Upper lobe of left lung (tissue), 6 donors: Measurements from ENCODE around the gene PLCB1. TPM values are rescaled to one million over a fixed set of nuclear protein-coding genes. Genes with fewer than 3 reads are reported as not detected.

Experiments used
- ATAC-seq, 2 donors: fragments of 200-7000 bp; cut with Tn5 transposase; one replicate each; pipeline ENCODE4 v1.9.1; 2022; ENCODE audit warnings: mild to moderate bottlenecking in 2 of 2, moderate library complexity in 2 of 2; ENCODE audit not compliant: low FRiP score in 2 of 2
- DNase-seq, 2 donors: peaks; one replicate each; pipeline ENCODE4 v3.0.0-alpha.2; 2019 to 2020
- H3K27ac ChIP-seq, 4 donors: fragments of 200-600 bp; sonication (generic); one replicate each; pipeline ENCODE4 v1.5.1; 2016 to 2019
- H3K27me3 ChIP-seq, 4 donors: fragments of 200-600 bp; sonication (generic); one replicate each; pipeline ENCODE4 v1.5.1; 2017 to 2019
- H3K36me3 ChIP-seq, 4 donors: fragments of 200-600 bp; sonication (generic); one replicate each; pipeline ENCODE4 v1.5.1; 2016 to 2019
- H3K4me1 ChIP-seq, 4 donors: fragments of 200-600 bp; sonication (generic); one replicate each; pipeline ENCODE4 v1.5.1; 2018 to 2019
- H3K4me3 ChIP-seq, 4 donors: fragments of 200-600 bp; sonication (generic); one replicate each; pipeline ENCODE4 v1.5.1; 2017 to 2019; ENCODE audit warnings: mild to moderate bottlenecking in 2 of 4, moderate library complexity in 1 of 4
- H3K9me3 ChIP-seq, 4 donors: fragments of 200-600 bp; sonication (generic); one replicate each; pipeline ENCODE4 v1.5.1; 2018 to 2019
- EP300 ChIP-seq, 4 donors: sonication (generic); formaldehyde crosslinking; IDR thresholded peaks; one replicate each; pipeline ENCODE4 v1.5.1; 2017; ENCODE audit warnings: antibody characterized with exemption in 4 of 4, control low read depth in 2 of 4
- POLR2A ChIP-seq, 4 donors: fragments of 450-650 bp; IDR thresholded peaks; one replicate each; pipeline ENCODE4 v1.5.1; 2016 to 2017; ENCODE audit warnings: antibody characterized with exemption in 4 of 4, mild to moderate bottlenecking in 2 of 4
- POLR2AphosphoS5 ChIP-seq, 2 donors: sonication (generic); formaldehyde crosslinking; IDR thresholded peaks; one replicate each; pipeline ENCODE4 v1.5.1; 2017; ENCODE audit warnings: antibody characterized with exemption in 2 of 2
- WGBS, 2 donors: methylation state at CpG; one replicate each; pipeline ENCODE4 v1.1.5; 2017 to 2018; 5-methylcytosine and 5-hydroxymethylcytosine counted together
- total RNA-seq, 6 donors: library from RNA; depleted of rRNA in 4 of 6; stranded (reverse); fragments of >200 nt in 4 of 6; gene quantifications; one replicate each; pipeline versions ENCODE4 v1.1.0 to v1.2.1, GENCODE V29; 2016 to 2021
- TF ChIP-seq, protein P1 (sequence below), 6 experiments: fragments of 450-650 bp in 4 of 6; fragments of 200-600 bp in 2 of 6; sonication (generic) in 2 of 6; IDR thresholded peaks; one replicate each; pipeline ENCODE4 v1.5.1; 2016 to 2019; ENCODE audit warnings: antibody characterized with exemption in 6 of 6
- donor health status: DM: no; HTN: no; CAD: no; lungs with moderate emphysema.
- donor health status: DM: no; HTN: yes; CAD: no; lungs with severe emphysema.

The PLCB1 gene
- total RNA-seq, 6 donors from 2014 or later: 4.8 to 26.2 (median 10.7) TPM

DNA sequence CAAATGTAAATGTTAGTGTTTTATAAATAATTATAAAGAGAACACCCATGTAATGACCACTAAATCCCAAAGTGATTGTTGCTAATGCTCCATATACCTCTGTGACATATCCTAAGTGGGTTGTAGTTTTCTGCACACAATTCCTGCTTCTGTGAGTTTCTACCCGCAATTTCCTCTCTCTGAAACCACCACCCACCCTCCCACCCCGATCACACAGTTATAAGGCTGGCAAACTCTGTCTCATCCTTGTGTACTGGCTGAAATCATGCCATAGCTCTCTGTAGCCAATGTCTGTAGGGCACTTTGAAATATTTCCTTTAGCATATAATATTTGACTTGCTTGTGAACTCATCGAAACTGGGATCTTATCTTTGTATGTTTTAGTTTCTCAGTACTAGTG lies 236.6 kb downstream of the PLCB1 start:
- ATAC-seq (no peak), DNase-seq (no peak)
- TF ChIP-seq, protein P1, sequence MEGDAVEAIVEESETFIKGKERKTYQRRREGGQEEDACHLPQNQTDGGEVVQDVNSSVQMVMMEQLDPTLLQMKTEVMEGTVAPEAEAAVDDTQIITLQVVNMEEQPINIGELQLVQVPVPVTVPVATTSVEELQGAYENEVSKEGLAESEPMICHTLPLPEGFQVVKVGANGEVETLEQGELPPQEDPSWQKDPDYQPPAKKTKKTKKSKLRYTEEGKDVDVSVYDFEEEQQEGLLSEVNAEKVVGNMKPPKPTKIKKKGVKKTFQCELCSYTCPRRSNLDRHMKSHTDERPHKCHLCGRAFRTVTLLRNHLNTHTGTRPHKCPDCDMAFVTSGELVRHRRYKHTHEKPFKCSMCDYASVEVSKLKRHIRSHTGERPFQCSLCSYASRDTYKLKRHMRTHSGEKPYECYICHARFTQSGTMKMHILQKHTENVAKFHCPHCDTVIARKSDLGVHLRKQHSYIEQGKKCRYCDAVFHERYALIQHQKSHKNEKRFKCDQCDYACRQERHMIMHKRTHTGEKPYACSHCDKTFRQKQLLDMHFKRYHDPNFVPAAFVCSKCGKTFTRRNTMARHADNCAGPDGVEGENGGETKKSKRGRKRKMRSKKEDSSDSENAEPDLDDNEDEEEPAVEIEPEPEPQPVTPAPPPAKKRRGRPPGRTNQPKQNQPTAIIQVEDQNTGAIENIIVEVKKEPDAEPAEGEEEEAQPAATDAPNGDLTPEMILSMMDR (IDR thresholded peaks at IDR 0.05): no peak
- no peak for TF ChIP-seq POLR2A (IDR thresholded peaks at IDR 0.05)
- no peak for TF ChIP-seq EP300 (IDR thresholded peaks at IDR 0.05)
- no peak for TF ChIP-seq POLR2AphosphoS5 (IDR thresholded peaks at IDR 0.05)
- WGBS, 2 donors: 80 to 83% methylated on average over 3 of the region's 3 CpGs
- no peaks in the 10 kb centered on the region for H3K36me3 ChIP-seq
- no peak overlapping the region for H3K27ac ChIP-seq
- H3K27me3 ChIP-seq: no peaks in the 10 kb centered on the region
- H3K4me3 ChIP-seq: no peak overlapping the region
- no peaks in the 10 kb centered on the region for H3K9me3 ChIP-seq
- no peaks in the 10 kb centered on the region for H3K4me1 ChIP-seq

DNA sequence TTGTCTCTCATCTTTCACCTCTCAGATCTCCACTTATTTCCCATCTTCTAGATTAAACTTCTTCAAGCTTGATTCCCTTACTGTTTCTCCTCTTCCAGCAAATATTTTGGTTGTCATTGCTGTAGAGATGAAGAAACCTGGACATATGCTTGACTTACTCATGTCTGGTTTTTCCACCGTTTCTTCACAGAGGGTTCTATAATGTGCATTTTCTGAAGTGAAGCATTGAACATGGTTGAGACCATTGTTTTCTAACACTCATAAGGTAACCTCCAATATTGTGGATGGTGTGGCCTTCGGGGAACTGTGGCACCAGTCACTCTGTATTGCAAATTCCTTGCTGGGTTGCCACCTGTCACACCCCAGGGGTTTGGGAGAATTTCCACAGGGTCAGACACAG lies 237.2 kb downstream of the PLCB1 start:
- WGBS, 2 donors: 82 to 97% methylated on average over 2 of the region's 2 CpGs

DNA sequence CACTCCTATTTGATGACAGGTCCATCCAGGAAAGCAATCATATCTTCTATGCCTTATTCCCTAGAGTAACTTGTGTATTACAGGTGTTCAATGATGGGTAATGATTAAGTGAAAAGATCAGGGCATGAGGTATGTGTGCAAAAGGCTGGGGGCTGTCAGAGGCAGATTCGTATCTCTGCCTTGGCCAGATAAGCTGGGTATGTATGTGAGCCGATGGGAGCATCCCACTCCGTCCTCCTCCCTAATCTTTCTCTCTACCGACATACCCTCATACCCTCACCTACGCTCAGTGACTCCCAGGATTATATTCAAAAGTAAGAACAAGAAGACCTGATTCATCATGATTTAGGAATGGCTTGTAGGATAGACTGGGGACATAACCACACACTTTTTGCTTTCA lies 238.7 kb downstream of the PLCB1 start:
- no peaks in the 10 kb centered on the region for H3K36me3 ChIP-seq
- no peak overlapping the region for H3K27ac ChIP-seq
- 93 to 97% methylated on average over 5 of the region's 5 CpGs for WGBS, 2 donors
- no peak overlapping the region for H3K4me3 ChIP-seq
- no peaks in the 10 kb centered on the region for H3K9me3 ChIP-seq
- no peaks in the 10 kb centered on the region for H3K4me1 ChIP-seq
- DNase-seq (no peak), ATAC-seq (no peak)
- no peaks in the 10 kb centered on the region for H3K27me3 ChIP-seq
- TF ChIP-seq, protein P1 (IDR thresholded peaks at IDR 0.05): no peak
- TF ChIP-seq POLR2AphosphoS5 (IDR thresholded peaks at IDR 0.05) (no peak), POLR2A (IDR thresholded peaks at IDR 0.05) (no peak), EP300 (IDR thresholded peaks at IDR 0.05) (no peak)

More for the DNA sequence above, 237.2 kb downstream of the PLCB1 start:
- H3K4me3 ChIP-seq: no peak overlapping the region
- H3K4me1 ChIP-seq: no peaks in the 10 kb centered on the region
- ATAC-seq: no peak
- H3K9me3 ChIP-seq: no peaks in the 10 kb centered on the region
- no peak for DNase-seq
- no peaks in the 10 kb centered on the region for H3K36me3 ChIP-seq
- no peaks in the 10 kb centered on the region for H3K27me3 ChIP-seq
- no peak overlapping the region for H3K27ac ChIP-seq
- TF ChIP-seq POLR2AphosphoS5 (IDR thresholded peaks at IDR 0.05) (no peak), POLR2A (IDR thresholded peaks at IDR 0.05) (no peak), EP300 (IDR thresholded peaks at IDR 0.05) (no peak)
- TF ChIP-seq, protein P1 (IDR thresholded peaks at IDR 0.05): no peak

DNA sequence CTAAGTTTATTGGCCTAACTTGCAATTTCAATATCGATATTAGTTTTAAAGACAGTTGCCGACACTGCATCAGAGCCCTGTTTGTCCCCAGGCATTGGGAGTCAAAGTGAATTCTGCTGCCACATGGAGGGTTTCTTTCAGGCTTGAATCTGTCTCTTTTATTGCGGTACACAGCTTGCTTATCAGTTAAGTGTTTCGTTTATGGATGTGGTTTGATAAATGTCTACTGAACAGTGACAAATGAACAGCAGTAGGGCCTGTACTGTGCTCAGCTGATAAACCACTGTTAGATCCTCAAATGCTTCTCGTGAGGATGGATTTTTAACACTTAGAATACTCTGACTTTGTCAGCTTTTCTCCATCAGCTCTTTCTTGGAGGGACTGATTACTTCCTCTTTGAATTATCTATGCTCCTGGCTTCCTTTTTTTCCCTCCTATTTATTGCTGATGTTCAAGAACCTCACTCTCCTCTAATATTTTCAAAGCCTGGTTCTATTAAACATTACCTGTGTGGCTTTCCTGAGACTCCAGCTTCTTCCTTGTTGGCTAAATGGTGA lies 240.8 kb downstream of the PLCB1 start:
- no peak overlapping the region for H3K27ac ChIP-seq
- no peaks in the 10 kb centered on the region for H3K27me3 ChIP-seq
- no peak overlapping the region for H3K4me3 ChIP-seq
- H3K36me3 ChIP-seq: no peaks in the 10 kb centered on the region
- DNase-seq (no peak), ATAC-seq (no peak)
- H3K4me1 ChIP-seq: no peaks in the 10 kb centered on the region
- WGBS, 2 donors: 60 to 63% methylated on average over 5 of the region's 5 CpGs
- H3K9me3 ChIP-seq: no peaks in the 10 kb centered on the region
- TF ChIP-seq POLR2AphosphoS5 (IDR thresholded peaks at IDR 0.05): no peak
- no peak for TF ChIP-seq EP300 (IDR thresholded peaks at IDR 0.05)
- TF ChIP-seq, protein P1 (IDR thresholded peaks at IDR 0.05): no peak
- TF ChIP-seq POLR2A (IDR thresholded peaks at IDR 0.05): no peak

DNA sequence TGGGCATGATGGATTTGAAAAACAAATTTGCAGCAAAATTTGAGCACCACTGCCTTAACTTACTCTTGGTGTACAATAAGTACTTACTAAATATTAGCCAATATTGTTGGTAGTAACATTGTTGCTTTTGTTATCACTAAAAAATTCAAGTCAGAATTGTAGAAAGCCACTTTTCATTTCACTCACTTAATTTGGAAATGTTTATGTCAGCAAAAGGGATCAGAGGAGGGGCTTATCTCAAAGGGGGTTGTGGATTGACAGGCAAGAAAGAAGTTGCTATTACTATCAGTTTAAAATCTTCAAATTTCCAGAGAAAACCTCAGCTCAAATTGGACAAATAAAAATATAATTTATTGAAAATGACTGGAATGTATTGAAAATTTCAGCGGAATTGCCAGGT lies 241.5 kb downstream of the PLCB1 start:
- no peak for TF ChIP-seq POLR2A (IDR thresholded peaks at IDR 0.05)
- no peak for TF ChIP-seq POLR2AphosphoS5 (IDR thresholded peaks at IDR 0.05)
- no peak for ATAC-seq
- no peak for DNase-seq
- H3K27me3 ChIP-seq: no peaks in the 10 kb centered on the region
- H3K4me3 ChIP-seq: no peak overlapping the region
- H3K36me3 ChIP-seq: no peaks in the 10 kb centered on the region
- 96 to 100% methylated on average over 1 of the region's 1 CpG for WGBS, 2 donors
- no peak overlapping the region for H3K27ac ChIP-seq
- no peaks in the 10 kb centered on the region for H3K4me1 ChIP-seq
- H3K9me3 ChIP-seq: no peaks in the 10 kb centered on the region
